Peyer's patch (tissue), 4 donors: ENCODE data around the gene MAGEE1.

Experiments used
- POLR2A ChIP-seq, 2 donors: fragments of 450-650 bp; IDR thresholded peaks; one replicate each; pipeline ENCODE4 v1.5.1; 2017; ENCODE audit warnings: antibody characterized with exemption in 2 of 2, mild to moderate bottlenecking in 2 of 2, moderate library complexity in 2 of 2
- TF ChIP-seq, protein P1 (sequence below), 6 experiments: fragments of 450-650 bp in 4 of 6; fragments of 200-600 bp in 2 of 6; sonication (generic) in 1 of 6; IDR thresholded peaks; one replicate each; pipeline ENCODE4 v1.5.1; 2017 to 2019; ENCODE audit warnings: antibody characterized with exemption in 6 of 6, mild to moderate bottlenecking in 3 of 6, moderate library complexity in 1 of 6

DNA sequence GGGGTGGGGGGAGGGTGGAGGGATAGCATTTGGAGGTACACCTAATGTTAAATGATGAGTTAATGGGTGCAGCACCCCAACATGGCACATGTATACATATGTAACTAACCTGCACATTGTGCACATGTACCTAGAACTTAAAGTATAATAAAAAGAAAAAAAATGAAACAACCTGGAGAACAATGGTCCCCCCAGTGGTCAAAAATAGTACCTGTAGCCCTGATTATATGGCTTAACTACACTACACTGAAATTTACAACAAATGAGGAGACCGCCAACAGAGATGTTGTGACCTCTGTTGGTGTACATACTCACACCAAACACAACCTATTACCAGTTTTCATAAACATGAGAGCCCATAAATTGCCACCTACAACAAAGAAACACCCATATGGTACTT lies 7.3 kb upstream of the MAGEE1 start:
- TF ChIP-seq, protein P1, sequence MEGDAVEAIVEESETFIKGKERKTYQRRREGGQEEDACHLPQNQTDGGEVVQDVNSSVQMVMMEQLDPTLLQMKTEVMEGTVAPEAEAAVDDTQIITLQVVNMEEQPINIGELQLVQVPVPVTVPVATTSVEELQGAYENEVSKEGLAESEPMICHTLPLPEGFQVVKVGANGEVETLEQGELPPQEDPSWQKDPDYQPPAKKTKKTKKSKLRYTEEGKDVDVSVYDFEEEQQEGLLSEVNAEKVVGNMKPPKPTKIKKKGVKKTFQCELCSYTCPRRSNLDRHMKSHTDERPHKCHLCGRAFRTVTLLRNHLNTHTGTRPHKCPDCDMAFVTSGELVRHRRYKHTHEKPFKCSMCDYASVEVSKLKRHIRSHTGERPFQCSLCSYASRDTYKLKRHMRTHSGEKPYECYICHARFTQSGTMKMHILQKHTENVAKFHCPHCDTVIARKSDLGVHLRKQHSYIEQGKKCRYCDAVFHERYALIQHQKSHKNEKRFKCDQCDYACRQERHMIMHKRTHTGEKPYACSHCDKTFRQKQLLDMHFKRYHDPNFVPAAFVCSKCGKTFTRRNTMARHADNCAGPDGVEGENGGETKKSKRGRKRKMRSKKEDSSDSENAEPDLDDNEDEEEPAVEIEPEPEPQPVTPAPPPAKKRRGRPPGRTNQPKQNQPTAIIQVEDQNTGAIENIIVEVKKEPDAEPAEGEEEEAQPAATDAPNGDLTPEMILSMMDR (IDR thresholded peaks at IDR 0.05), result peak in 1 of 6 experiments; percentile 20
- TF ChIP-seq POLR2A (IDR thresholded peaks at IDR 0.05), result no peak
